GM10266 (cell line): Measurements from ENCODE around the gene HECW1.

ENCODE experiments used
- DNase-seq: peaks from one replicate; pipeline ENCODE4 v3.0.0; 2012; ENCODE audit errors: extremely low spot score
- CTCF ChIP-seq: IDR thresholded peaks from 2 replicates; pipeline ENCODE4 v1.5.1; 2012; ENCODE audit warnings: mild to moderate bottlenecking, low read depth; ENCODE audit not compliant: control insufficient read depth, insufficient read depth; ENCODE audit errors: missing control alignments

The HECW1 gene

DNA sequence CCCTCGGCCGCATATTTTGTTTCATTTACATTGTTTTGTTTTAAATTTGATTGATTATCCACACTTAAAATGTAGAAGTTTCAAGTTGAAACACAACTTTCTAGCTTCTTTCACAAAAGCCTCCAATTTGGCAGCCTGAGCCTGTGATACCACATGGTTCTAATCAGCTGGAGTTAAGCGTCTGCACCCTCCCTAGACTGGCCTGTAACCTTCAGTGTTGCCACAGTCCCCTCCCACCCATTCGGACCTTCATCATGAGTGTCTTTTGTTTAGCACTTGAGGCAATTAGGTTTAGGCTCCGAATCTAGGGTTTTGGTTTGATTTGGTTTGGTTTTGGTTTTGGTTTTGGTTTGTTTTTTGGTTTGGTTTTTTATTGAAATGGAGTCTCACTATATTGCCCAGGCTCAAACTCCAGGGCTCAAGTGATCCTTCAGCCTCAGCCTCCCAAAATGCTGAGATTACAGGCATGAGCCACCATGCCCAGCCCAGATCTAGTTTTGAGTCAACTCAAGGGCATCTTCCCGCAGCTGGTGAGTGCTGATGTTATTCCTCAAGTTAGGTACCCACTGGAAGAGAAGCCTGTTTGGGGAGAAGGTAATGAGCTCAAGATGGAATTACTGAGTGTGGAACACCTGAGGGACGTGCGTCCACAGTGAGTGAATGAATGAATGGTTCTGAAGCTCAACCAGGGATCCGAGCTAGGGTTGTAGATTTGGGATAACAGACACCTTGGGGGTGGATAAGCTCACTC, 201.4 kb downstream of the HECW1 start:
- no peak for DNase-seq
- no peak for TF ChIP-seq CTCF

DNA sequence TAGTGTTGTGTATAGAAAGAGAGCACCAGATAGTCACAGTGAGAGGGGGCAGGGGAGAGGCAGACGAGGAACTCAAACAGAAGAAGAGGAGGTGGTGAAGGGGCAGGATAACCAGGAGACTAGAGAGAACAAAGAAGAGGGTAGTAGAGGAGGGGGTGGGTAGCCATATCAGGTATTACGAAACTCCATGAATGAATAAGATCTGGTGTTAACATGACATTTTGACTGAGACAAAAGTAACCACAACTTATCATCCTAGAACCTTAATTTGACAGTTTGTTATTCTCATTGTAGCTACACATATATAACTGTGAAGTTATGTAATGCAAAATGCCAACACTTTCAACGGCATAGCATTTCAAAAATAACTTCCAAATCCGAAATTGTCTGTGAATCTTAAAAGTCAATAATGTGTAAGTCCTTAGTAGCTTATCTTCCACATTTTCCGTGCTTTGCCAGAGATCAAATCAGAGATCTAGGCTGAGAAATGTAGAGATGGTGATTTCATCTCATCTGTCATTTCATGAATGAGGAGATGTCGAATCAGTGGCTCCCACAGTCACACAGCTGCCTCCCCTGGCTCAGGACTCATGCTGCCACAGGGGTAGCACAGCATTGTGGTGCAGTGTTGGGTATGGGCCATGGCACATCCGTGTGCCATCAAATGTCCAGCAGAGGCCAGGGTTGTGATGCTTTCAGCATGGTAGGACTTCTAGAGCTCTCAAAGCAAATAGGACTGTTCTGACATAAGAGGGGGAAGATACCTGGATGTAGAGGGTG, 202.1 kb downstream of the HECW1 start:
- DNase-seq, result peak; percentile 44
- TF ChIP-seq CTCF, result peak; percentile 37

GRCh38 chr7:43317075-43317474, 204.6 kb downstream of the HECW1 start:
- TF ChIP-seq CTCF, result no peak

DNA sequence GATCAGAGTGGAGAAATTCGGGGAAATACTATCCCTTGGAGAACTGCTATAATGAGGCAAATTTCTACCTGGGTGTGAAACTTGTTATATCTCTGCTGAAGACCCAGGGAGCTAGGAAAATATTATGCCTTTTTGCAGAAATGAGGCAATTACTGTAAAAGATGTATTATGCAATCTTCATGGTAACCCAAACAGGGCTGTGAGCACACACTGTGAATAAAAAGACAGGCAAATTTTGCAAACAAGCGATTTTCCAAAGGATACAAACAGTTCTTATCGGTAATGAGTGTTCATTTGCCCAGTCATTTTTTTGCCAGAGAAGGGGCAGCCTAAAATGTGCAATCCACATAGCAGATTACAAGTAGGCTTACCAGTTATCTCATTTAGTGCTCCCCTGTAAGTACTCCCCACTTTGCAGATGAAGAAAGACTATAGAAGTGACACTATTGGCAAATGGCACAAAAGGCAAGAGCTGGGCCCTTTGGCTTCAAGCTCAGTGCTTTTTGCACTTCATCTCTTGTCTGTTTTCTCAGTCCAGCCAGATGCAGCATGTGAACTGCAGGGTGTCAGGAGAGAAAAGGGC, 205.8 kb downstream of the HECW1 start:
- no peak for DNase-seq
- TF ChIP-seq CTCF, result no peak

More at GRCh38 chr7:43317075-43317474, 204.6 kb downstream of the HECW1 start:
- no peak for DNase-seq

- no peak for TF ChIP-seq CTCF
- DNase-seq, result no peak
Measured at GRCh38 chr7:43325595-43325994, 213.1 kb downstream of the HECW1 start.

GRCh38 chr7:43328336-43328735, 215.9 kb downstream of the HECW1 start:
- no peak for TF ChIP-seq CTCF
- DNase-seq, result no peak
